ENCODE measurements around the gene GAREM1. TPM values are rescaled to one million over a fixed set of nuclear protein-coding genes. Genes with fewer than 3 reads are reported as not detected.

The GAREM1 gene
- total RNA-seq, 1 experiment from 2014 or later, result 4.7 TPM

- ChIA-PET CTCF (interaction anchor here (1.1 kb wide), 1 partner anchor 14 kb away, joined by 4 read pairs; no protein-coding TSS in a partner anchor), POLR2A (no interaction called here)
- no peaks in the 10 kb centered on the region for H3K27me3 ChIP-seq (ENCODE audit: control insufficient read depth, insufficient read depth, low read length)
- intact Hi-C loops (cut with micrococcal nuclease; ENCODE audit: unreplicated experiment), result no loop called here
- in situ Hi-C loops (cut with HindIII; ENCODE audit: low pct_unique_long_range_greater_than_20kb, low sequenced_read_pairs), result no loop called here
- ATAC-seq (no peak), DNase-seq (ENCODE audit: low read depth, low spot score) (no peak)
- H3K4me1 ChIP-seq (ENCODE audit: control insufficient read depth, insufficient read depth, low read length), result no peaks in the 10 kb centered on the region
- no peak overlapping the region for H3K4me3 ChIP-seq (ENCODE audit: low read depth in 2 of 2, low read length in 2 of 2)
- no peaks in the 10 kb centered on the region for H3K9me3 ChIP-seq (ENCODE audit: control insufficient read depth, insufficient read depth, low read depth, low read length)
- TF ChIP-seq CTCF (IDR thresholded peaks at IDR 0.05), result no peak
- TF ChIP-seq POLR2AphosphoS5 (IDR thresholded peaks at IDR 0.05; ENCODE audit: low read depth, low read length), result no peak
- TF ChIP-seq SIN3A (IDR thresholded peaks at IDR 0.05; ENCODE audit: borderline replicate concordance, insufficient read depth, low read depth, low read length), result no peak
- TF ChIP-seq REST (IDR thresholded peaks at IDR 0.05; ENCODE audit: insufficient read depth in 1 of 2, low read depth in 2 of 2, low read length in 1 of 2), result no peak
- no peak for TF ChIP-seq TCF7L2 (IDR thresholded peaks at IDR 0.05; ENCODE audit: low read depth, low read length)
- H3K36me3 ChIP-seq (ENCODE audit: control insufficient read depth, insufficient read depth, low read length), result no peaks in the 10 kb centered on the region
- no TSS peak for BruUV-seq (replicated peaks)
- H3K27ac ChIP-seq (ENCODE audit: low read length), result no peak overlapping the region
These were observed 167.3 kb downstream of the GAREM1 start for GRCh38 chr18:32303400-32303799.

GRCh38 chr18:32302806-32303205 is 167.9 kb downstream of the GAREM1 start:
- TF ChIP-seq POLR2AphosphoS5 (IDR thresholded peaks at IDR 0.05; ENCODE audit: low read depth, low read length) (no peak), TCF7L2 (IDR thresholded peaks at IDR 0.05; ENCODE audit: low read depth, low read length) (no peak), REST (IDR thresholded peaks at IDR 0.05; ENCODE audit: insufficient read depth in 1 of 2, low read depth in 2 of 2, low read length in 1 of 2) (no peak), CTCF (IDR thresholded peaks at IDR 0.05) (no peak), SIN3A (IDR thresholded peaks at IDR 0.05; ENCODE audit: borderline replicate concordance, insufficient read depth, low read depth, low read length) (no peak)
- no TSS peak for BruUV-seq (replicated peaks)
- POLR2A ChIA-PET, result no interaction called here

More at GRCh38 chr18:32302806-32303205, 167.9 kb downstream of the GAREM1 start:
- in situ Hi-C loops (cut with HindIII; ENCODE audit: low pct_unique_long_range_greater_than_20kb, low sequenced_read_pairs), result no loop called here
- Histone ChIP-seq H3K4me3 (ENCODE audit: low read depth in 2 of 2, low read length in 2 of 2) (no peak overlapping the region), H3K27ac (ENCODE audit: low read length) (no peak overlapping the region), H3K4me1 (ENCODE audit: control insufficient read depth, insufficient read depth, low read length) (no peaks in the 10 kb centered on the region), H3K27me3 (ENCODE audit: control insufficient read depth, insufficient read depth, low read length) (no peaks in the 10 kb centered on the region), H3K9me3 (ENCODE audit: control insufficient read depth, insufficient read depth, low read depth, low read length) (no peaks in the 10 kb centered on the region), H3K36me3 (ENCODE audit: control insufficient read depth, insufficient read depth, low read length) (no peaks in the 10 kb centered on the region)
- intact Hi-C loops (cut with micrococcal nuclease; ENCODE audit: unreplicated experiment), result no loop called here
- ATAC-seq, result no peak
- no peak for DNase-seq (ENCODE audit: low read depth, low spot score)
- CTCF ChIA-PET, result interaction anchor here (1.1 kb wide), 1 partner anchor 14 kb away, joined by 4 read pairs; no protein-coding TSS in a partner anchor

All from Panc1 (cell line).